ENCODE data around the gene ZBTB7C.

GRCh38 chr18:48134609-48135008 lies 274.6 kb downstream of the ZBTB7C start:
- TF ChIP-seq TRIM25 (IDR thresholded peaks at IDR 0.05; ENCODE audit: borderline replicate concordance) (no peak), ZNF24 (IDR thresholded peaks at IDR 0.05) (no peak), CTCF (IDR thresholded peaks at IDR 0.05 in 2 of 3, conservative IDR thresholded peaks at IDR 0.05 in 1 of 3; ENCODE audit: insufficient read depth in 2 of 3, low read depth in 1 of 3, low read length in 3 of 3) (no peak), RCOR1 (IDR thresholded peaks at IDR 0.05; ENCODE audit: borderline replicate concordance in 1 of 2, low read depth in 2 of 2, low read length in 2 of 2) (no peak), ZNF133 (CRISPR knock-in tag; IDR thresholded peaks at IDR 0.05) (no peak), MAZ (CRISPR knock-in tag; conservative IDR thresholded peaks at IDR 0.05 in 1 of 2, IDR thresholded peaks at IDR 0.05 in 1 of 2) (no peak), MAFF (IDR thresholded peaks at IDR 0.05; ENCODE audit: low read length) (no peak), LARP7 (IDR thresholded peaks at IDR 0.05) (no peak), ZNF512 (tag; IDR thresholded peaks at IDR 0.05) (no peak), ATF2 (CRISPR knock-in tag; IDR thresholded peaks at IDR 0.05) (no peak), ZHX1 (conservative IDR thresholded peaks at IDR 0.05; ENCODE audit: low read length) (no peak), GABPA (tag; conservative IDR thresholded peaks at IDR 0.05; ENCODE audit: low read depth) (no peak)

Data from K562 (cell line).